Activated CD8-positive, alpha-beta memory T cell treated with anti-CD3 and anti-CD28 coated beads, Interleukin-2, amount 10 ng/mL, durations not matched to agents 7 days and 5 days (primary cell): ENCODE results near the gene CRCP. TPM values are rescaled to one million over a fixed set of nuclear protein-coding genes. Genes with fewer than 3 reads are reported as not detected.
"Not testable (repeated sequence)": the region's sequence is repeated elsewhere in the genome, so short reads cannot be mapped to it uniquely, and the experiment has no call there.

Source experiments
- ATAC-seq: fragments of 150-1000 bp; cut with Tn5 transposase; one replicate; pipeline ENCODE4 v1.10.0; 2021; ENCODE audit warnings: moderate library complexity
- CTCF ChIA-PET: fragments of 350-600 bp; sonication (Branson Sonifier 250); formaldehyde crosslinking; loops from one replicate; lab custom pipeline; 2021; ENCODE audit warnings: antibody characterized with exemption; lab: Charles Lee
- DNase-seq: peaks from one replicate; pipeline ENCODE4 v3.0.0-alpha.2; 2020
- H3K27ac Mint-ChIP-seq: one replicate; pipeline ENCODE4 v1.8.0; 2021; ENCODE audit warnings: mild to moderate bottlenecking, mixed read lengths
- H3K27me3 Mint-ChIP-seq: one replicate; pipeline ENCODE4 v1.8.0; 2021; ENCODE audit warnings: mixed read lengths
- H3K36me3 Mint-ChIP-seq: one replicate; pipeline ENCODE4 v1.8.0; 2021; ENCODE audit warnings: mild to moderate bottlenecking, mixed read lengths
- H3K4me1 Mint-ChIP-seq: one replicate; pipeline ENCODE4 v1.8.0; 2021; ENCODE audit warnings: mixed read lengths
- H3K4me3 Mint-ChIP-seq: one replicate; pipeline ENCODE4 v1.8.0; 2021; ENCODE audit warnings: mild to moderate bottlenecking, moderate library complexity, mixed read lengths
- H3K9me3 Mint-ChIP-seq: one replicate; pipeline ENCODE4 v1.8.0; 2022; ENCODE audit warnings: low read depth, mixed read lengths
- total RNA-seq, 2 experiments: library from RNA; stranded (reverse); gene quantifications; one replicate each; pipeline ENCODE4 v1.2.3, GENCODE V29; 2021

The CRCP gene
- total RNA-seq, 2 experiments from 2014 or later: 28.3 to 29.4 TPM

GRCh38 chr7:66150471-66150870 is 35.8 kb downstream of the CRCP start:
- ATAC-seq (no peak), DNase-seq (no peak)
- Mint-ChIP-seq H3K4me3 (no peak overlapping the region), H3K36me3 (peaks cover 61% of the 10 kb centered on the region), H3K27me3 (no peaks in the 10 kb centered on the region), H3K9me3 (no peaks in the 10 kb centered on the region), H3K27ac (peak overlapping the region; percentile 72), H3K4me1 (peaks cover 36% of the 10 kb centered on the region)
- CTCF ChIA-PET: no interaction called here

GRCh38 chr7:66152371-66153191 is 37.9 kb downstream of the CRCP start:
- no peak overlapping the region for H3K27ac Mint-ChIP-seq
- no peak overlapping the region for H3K4me3 Mint-ChIP-seq
- H3K9me3 Mint-ChIP-seq: no peaks in the 10 kb centered on the region
- CTCF ChIA-PET: no interaction called here
- peaks cover 59% of the 10 kb centered on the region for H3K36me3 Mint-ChIP-seq
- no peak for DNase-seq
- no peaks in the 10 kb centered on the region for H3K27me3 Mint-ChIP-seq
- ATAC-seq: no peak
- peaks cover 28% of the 10 kb centered on the region for H3K4me1 Mint-ChIP-seq

- Mint-ChIP-seq H3K4me3 (no peak overlapping the region), H3K9me3 (no peaks in the 10 kb centered on the region), H3K27me3 (no peaks in the 10 kb centered on the region), H3K36me3 (peaks cover 60% of the 10 kb centered on the region), H3K27ac (no peak overlapping the region), H3K4me1 (peaks cover 19% of the 10 kb centered on the region)
- ATAC-seq (no peak), DNase-seq (no peak)
- CTCF ChIA-PET: interaction anchor here (0.7 kb wide), 1 partner anchor 129 kb away, joined by 3 read pairs; no protein-coding TSS in a partner anchor
Measured at GRCh38 chr7:66153691-66154090, 39.0 kb downstream of the CRCP start.

GRCh38 chr7:66156035-66156434 is 41.4 kb downstream of the CRCP start:
- H3K9me3 Mint-ChIP-seq, ATAC-seq, H3K27me3 Mint-ChIP-seq, H3K4me1 Mint-ChIP-seq, H3K27ac Mint-ChIP-seq, DNase-seq, H3K4me3 Mint-ChIP-seq, CTCF ChIA-PET: not testable (repeated sequence)
- peaks cover 46% of the 10 kb centered on the region for H3K36me3 Mint-ChIP-seq

- ATAC-seq (no peak), DNase-seq (no peak)
- CTCF ChIA-PET: no interaction called here
- Mint-ChIP-seq H3K4me1 (no peaks in the 10 kb centered on the region), H3K27ac (no peak overlapping the region), H3K4me3 (no peak overlapping the region), H3K36me3 (peaks cover 44% of the 10 kb centered on the region), H3K27me3 (no peaks in the 10 kb centered on the region), H3K9me3 (no peaks in the 10 kb centered on the region)
Measured at GRCh38 chr7:66157060-66157459, 42.4 kb downstream of the CRCP start.

- no peak for DNase-seq
- no peak for ATAC-seq
- H3K9me3 Mint-ChIP-seq: no peaks in the 10 kb centered on the region
- peaks cover 10% of the 10 kb centered on the region for H3K36me3 Mint-ChIP-seq
- CTCF ChIA-PET: no interaction called here
- H3K4me3 Mint-ChIP-seq: no peak overlapping the region
- H3K4me1 Mint-ChIP-seq: no peaks in the 10 kb centered on the region
- no peaks in the 10 kb centered on the region for H3K27me3 Mint-ChIP-seq
- no peak overlapping the region for H3K27ac Mint-ChIP-seq
Measured at GRCh38 chr7:66162622-66163021, 48.0 kb downstream of the CRCP start.

- Mint-ChIP-seq H3K9me3 (no peaks in the 10 kb centered on the region), H3K36me3 (peaks cover 6% of the 10 kb centered on the region), H3K27me3 (no peaks in the 10 kb centered on the region), H3K27ac (no peak overlapping the region), H3K4me1 (no peaks in the 10 kb centered on the region), H3K4me3 (no peak overlapping the region)
- ATAC-seq (no peak), DNase-seq (no peak)
- CTCF ChIA-PET: no interaction called here
Measured at GRCh38 chr7:66163186-66163610, 48.6 kb downstream of the CRCP start.

GRCh38 chr7:66164356-66164755 is 49.7 kb downstream of the CRCP start:
- DNase-seq (no peak), ATAC-seq (no peak)
- no peaks in the 10 kb centered on the region for H3K9me3 Mint-ChIP-seq
- no peak overlapping the region for H3K27ac Mint-ChIP-seq
- H3K36me3 Mint-ChIP-seq: peaks cover 2% of the 10 kb centered on the region
- H3K27me3 Mint-ChIP-seq: no peaks in the 10 kb centered on the region
- CTCF ChIA-PET: no interaction called here
- H3K4me1 Mint-ChIP-seq: no peaks in the 10 kb centered on the region
- no peak overlapping the region for H3K4me3 Mint-ChIP-seq

GRCh38 chr7:66167773-66168387 is 53.2 kb downstream of the CRCP start:
- Mint-ChIP-seq H3K27ac (no peak overlapping the region), H3K4me3 (no peak overlapping the region), H3K4me1 (no peaks in the 10 kb centered on the region), H3K9me3 (no peaks in the 10 kb centered on the region), H3K27me3 (no peaks in the 10 kb centered on the region), H3K36me3 (no peaks in the 10 kb centered on the region)
- CTCF ChIA-PET: no interaction called here
- no peak for DNase-seq
- ATAC-seq: no peak

GRCh38 chr7:66169616-66170015 is 55.0 kb downstream of the CRCP start:
- Mint-ChIP-seq H3K4me1 (no peaks in the 10 kb centered on the region), H3K27ac (no peak overlapping the region), H3K4me3 (no peak overlapping the region), H3K27me3 (no peaks in the 10 kb centered on the region), H3K36me3 (no peaks in the 10 kb centered on the region), H3K9me3 (no peaks in the 10 kb centered on the region)
- ATAC-seq (no peak), DNase-seq (no peak)
- CTCF ChIA-PET: no interaction called here

- H3K36me3 Mint-ChIP-seq: no peaks in the 10 kb centered on the region
Measured at GRCh38 chr7:66170309-66171231, 55.9 kb downstream of the CRCP start.

GRCh38 chr7:66172536-66173401 is 58.1 kb downstream of the CRCP start:
- H3K27ac Mint-ChIP-seq, H3K9me3 Mint-ChIP-seq, CTCF ChIA-PET, H3K36me3 Mint-ChIP-seq, H3K4me1 Mint-ChIP-seq, H3K27me3 Mint-ChIP-seq, DNase-seq, ATAC-seq, H3K4me3 Mint-ChIP-seq: not testable (repeated sequence)

More at GRCh38 chr7:66170309-66171231, 55.9 kb downstream of the CRCP start:
- Mint-ChIP-seq H3K4me1 (no peaks in the 10 kb centered on the region), H3K9me3 (no peaks in the 10 kb centered on the region), H3K4me3 (no peak overlapping the region), H3K27me3 (no peaks in the 10 kb centered on the region), H3K27ac (no peak overlapping the region)
- no peak for ATAC-seq
- CTCF ChIA-PET: no interaction called here
- no peak for DNase-seq

GRCh38 chr7:66173856-66174255 is 59.2 kb downstream of the CRCP start:
- DNase-seq (no peak), ATAC-seq (no peak)
- no peaks in the 10 kb centered on the region for H3K27me3 Mint-ChIP-seq
- no peak overlapping the region for H3K4me3 Mint-ChIP-seq
- H3K4me1 Mint-ChIP-seq: no peaks in the 10 kb centered on the region
- CTCF ChIA-PET: no interaction called here
- H3K9me3 Mint-ChIP-seq: no peaks in the 10 kb centered on the region
- H3K27ac Mint-ChIP-seq: no peak overlapping the region
- no peaks in the 10 kb centered on the region for H3K36me3 Mint-ChIP-seq
